BLaER1 (cell line): ENCODE measurements around the gene ZNF3.

Experiments
- H3K27ac ChIP-seq: shearing (Covaris generic); formaldehyde crosslinking; 2 replicates; pipeline ENCODE4 v1.8.1; 2022
- H3K27me3 ChIP-seq: shearing (Covaris generic); formaldehyde crosslinking; 2 replicates; pipeline ENCODE4 v1.8.1; 2022
- H3K36me3 ChIP-seq: shearing (Covaris generic); formaldehyde crosslinking; 2 replicates; pipeline ENCODE4 v1.8.1; 2022
- H3K4me1 ChIP-seq: shearing (Covaris generic); formaldehyde crosslinking; 2 replicates; pipeline ENCODE4 v1.8.1; 2022
- H3K4me2 ChIP-seq: shearing (Covaris generic); formaldehyde crosslinking; 2 replicates; pipeline ENCODE4 v1.8.1; 2022
- H3K4me3 ChIP-seq: shearing (Covaris generic); formaldehyde crosslinking; 2 replicates; pipeline ENCODE4 v1.8.1; 2022
- H3K9ac ChIP-seq: shearing (Covaris generic); formaldehyde crosslinking; 2 replicates; pipeline ENCODE4 v1.8.1; 2022
- H3K9me3 ChIP-seq: shearing (Covaris generic); formaldehyde crosslinking; 2 replicates; pipeline ENCODE4 v1.8.1; 2022
- H4K20me1 ChIP-seq: shearing (Covaris generic); formaldehyde crosslinking; 2 replicates; pipeline ENCODE4 v1.8.1; 2022
- Cebpa-rat ChIP-seq: shearing (Covaris generic); IDR thresholded peaks from 2 replicates; pipeline ENCODE4 v1.8.1; 2022

The ZNF3 gene

GRCh38 chr7:100111156-100111555 is 29.6 kb upstream of the ZNF3 start:
- peaks cover 96% of the 10 kb centered on the region for H3K36me3 ChIP-seq
- no peaks in the 10 kb centered on the region for H4K20me1 ChIP-seq
- H3K4me1 ChIP-seq = peaks cover 18% of the 10 kb centered on the region

GRCh38 chr7:100109521-100110163 is 28.1 kb upstream of the ZNF3 start:
- H3K27me3 ChIP-seq = no peaks in the 10 kb centered on the region
- no peak overlapping the region for H3K4me3 ChIP-seq
- TF ChIP-seq Cebpa-rat = no peak
- H3K9ac ChIP-seq = no peak overlapping the region
- no peak overlapping the region for H3K27ac ChIP-seq
- H4K20me1 ChIP-seq = no peaks in the 10 kb centered on the region
- peaks cover 21% of the 10 kb centered on the region for H3K4me1 ChIP-seq
- no peak overlapping the region for H3K4me2 ChIP-seq
- H3K9me3 ChIP-seq = no peaks in the 10 kb centered on the region
- peaks cover 99% of the 10 kb centered on the region for H3K36me3 ChIP-seq

More at GRCh38 chr7:100111156-100111555, 29.6 kb upstream of the ZNF3 start:
- H3K27me3 ChIP-seq = no peaks in the 10 kb centered on the region
- no peaks in the 10 kb centered on the region for H3K9me3 ChIP-seq
- peak overlapping the region; percentile 48; the same call in 1 of the 2 replicates for H3K9ac ChIP-seq
- no peak overlapping the region for H3K4me3 ChIP-seq
- H3K4me2 ChIP-seq = peak overlapping the region; percentile 75
- no peak for TF ChIP-seq Cebpa-rat
- peak overlapping the region; percentile 56 for H3K27ac ChIP-seq

GRCh38 chr7:100107890-100108289 is 26.4 kb upstream of the ZNF3 start:
- Histone ChIP-seq H3K36me3 (peaks cover 100% of the 10 kb centered on the region), H3K9me3 (no peaks in the 10 kb centered on the region), H3K4me2 (no peak overlapping the region), H3K27ac (no peak overlapping the region), H3K4me1 (peaks cover 39% of the 10 kb centered on the region), H3K4me3 (no peak overlapping the region), H3K27me3 (no peaks in the 10 kb centered on the region), H4K20me1 (no peaks in the 10 kb centered on the region), H3K9ac (no peak overlapping the region)
- TF ChIP-seq Cebpa-rat = no peak

- H4K20me1 ChIP-seq = no peaks in the 10 kb centered on the region
- no peak overlapping the region for H3K27ac ChIP-seq
- TF ChIP-seq Cebpa-rat = no peak
- H3K27me3 ChIP-seq = no peaks in the 10 kb centered on the region
- no peak overlapping the region for H3K4me2 ChIP-seq
- peaks cover 96% of the 10 kb centered on the region for H3K36me3 ChIP-seq
- H3K9ac ChIP-seq = no peak overlapping the region
- peaks cover 40% of the 10 kb centered on the region for H3K4me1 ChIP-seq
- no peaks in the 10 kb centered on the region for H3K9me3 ChIP-seq
- H3K4me3 ChIP-seq = no peak overlapping the region
Observed at GRCh38 chr7:100107125-100107737, 25.7 kb upstream of the ZNF3 start.

- Histone ChIP-seq H4K20me1 (no peaks in the 10 kb centered on the region), H3K27ac (no peak overlapping the region), H3K27me3 (no peaks in the 10 kb centered on the region), H3K9me3 (no peaks in the 10 kb centered on the region), H3K4me1 (peaks cover 36% of the 10 kb centered on the region), H3K4me2 (no peak overlapping the region), H3K36me3 (peaks cover 90% of the 10 kb centered on the region), H3K4me3 (no peak overlapping the region), H3K9ac (no peak overlapping the region)
- no peak for TF ChIP-seq Cebpa-rat
Observed at GRCh38 chr7:100106633-100107032, 25.1 kb upstream of the ZNF3 start.

GRCh38 chr7:100105534-100105933 is 24.0 kb upstream of the ZNF3 start:
- H3K4me2 ChIP-seq = no peak overlapping the region
- TF ChIP-seq Cebpa-rat = no peak
- H3K9me3 ChIP-seq = no peaks in the 10 kb centered on the region
- no peak overlapping the region for H3K4me3 ChIP-seq
- H3K9ac ChIP-seq = no peak overlapping the region
- peaks cover 79% of the 10 kb centered on the region for H3K36me3 ChIP-seq
- H3K27ac ChIP-seq = no peak overlapping the region
- no peaks in the 10 kb centered on the region for H3K27me3 ChIP-seq
- H3K4me1 ChIP-seq = peaks cover 29% of the 10 kb centered on the region
- H4K20me1 ChIP-seq = no peaks in the 10 kb centered on the region

- H4K20me1 ChIP-seq = peaks cover 20% of the 10 kb centered on the region
- peaks cover 74% of the 10 kb centered on the region for H3K36me3 ChIP-seq
- H3K4me2 ChIP-seq = peak overlapping the region; percentile 87
- no peaks in the 10 kb centered on the region for H3K9me3 ChIP-seq
- H3K9ac ChIP-seq = peak overlapping the region; percentile 99
- no peak for TF ChIP-seq Cebpa-rat
- 0 out of 2 replicates have a peak overlapping the region, but pooled peaks have one; percentile 91 for H3K4me3 ChIP-seq
- H3K27me3 ChIP-seq = no peaks in the 10 kb centered on the region
- peaks cover 46% of the 10 kb centered on the region for H3K4me1 ChIP-seq
- H3K27ac ChIP-seq = peak overlapping the region; percentile 99; the same call in 1 of the 2 replicates
Observed at GRCh38 chr7:100102950-100103840, 21.7 kb upstream of the ZNF3 start.

- H3K27me3 ChIP-seq = no peaks in the 10 kb centered on the region
- H3K9me3 ChIP-seq = no peaks in the 10 kb centered on the region
- H3K4me2 ChIP-seq = peak within 1 kb of the TSS; percentile 87
- H3K27ac ChIP-seq = peak within 1 kb of the TSS; percentile 99
- H4K20me1 ChIP-seq = peaks cover 40% of the 10 kb centered on the region
- H3K4me3 ChIP-seq = peak within 1 kb of the TSS; percentile 91
- H3K36me3 ChIP-seq = peaks cover 74% of the 10 kb centered on the region
- TF ChIP-seq Cebpa-rat = no peak
- peaks cover 56% of the 10 kb centered on the region for H3K4me1 ChIP-seq
- peak within 1 kb of the TSS; percentile 99 for H3K9ac ChIP-seq
Observed at GRCh38 chr7:100101016-100101862, 19.7 kb upstream of the ZNF3 start, which contains the start of the genes AP4M1 and MCM7. Gene AP4M1, plus strand, starts transcription at chr7:100101643. Its CDS starts 72 bp downstream, at chr7:100101715. Gene MCM7, minus strand, starts transcription at chr7:100101397. Its CDS starts 103 bp downstream, at chr7:100101294.
